Islet of Langerhans (tissue), 1 donor: ENCODE data around the gene EXOC4.
A peak's percentile ranks its signal among the peaks of the same experiment; 100 is the strongest.
"Not testable (repeated sequence)": the region's sequence is repeated elsewhere in the genome, so short reads cannot be mapped to it uniquely, and the experiment has no call there.

Source experiments
- FAIRE-seq: peaks from one replicate; lab custom pipeline; 2011; peaks lifted over from hg19 to GRCh38; lab: Jason Lieb, UNC

The EXOC4 gene

DNA sequence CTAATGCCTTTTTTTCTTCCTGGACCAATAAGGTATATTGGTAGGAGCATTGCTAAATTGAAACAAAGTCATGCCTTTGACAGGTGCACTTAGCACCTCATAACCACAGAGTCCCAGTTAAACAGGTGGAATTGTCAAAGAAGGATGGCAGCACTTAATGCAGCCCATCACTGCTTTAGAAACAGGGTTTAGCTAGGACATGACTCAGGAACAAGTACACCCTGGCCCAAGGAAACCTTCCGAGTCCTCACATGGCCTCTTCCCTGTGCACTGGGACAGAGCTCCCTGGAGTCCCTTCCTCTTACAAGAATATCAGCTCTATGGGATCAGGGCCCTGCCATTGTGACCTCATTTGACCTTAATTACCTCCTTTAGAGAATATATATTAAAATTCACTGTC is 382.7 kb downstream of the EXOC4 start:
- FAIRE-seq, result no peak

DNA sequence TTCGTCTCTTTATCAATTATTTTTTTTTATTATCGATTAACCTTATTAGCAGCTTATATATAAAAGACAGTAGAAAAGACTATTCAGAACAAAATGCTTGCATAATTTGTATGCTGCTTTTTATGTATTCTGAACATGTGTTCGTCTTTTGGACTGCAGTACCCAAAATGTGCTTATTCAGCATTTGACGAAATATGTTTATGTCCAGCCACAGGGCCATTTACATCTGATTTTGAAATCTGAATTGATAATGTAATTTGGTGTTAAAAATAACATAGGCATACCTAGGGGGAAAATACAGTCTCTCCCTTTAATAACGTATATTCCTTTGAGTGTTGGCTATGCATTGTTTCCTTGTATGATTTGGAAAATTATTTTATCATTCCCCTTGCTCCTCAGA is 386.0 kb downstream of the EXOC4 start:
- FAIRE-seq, result peak; percentile 17

DNA sequence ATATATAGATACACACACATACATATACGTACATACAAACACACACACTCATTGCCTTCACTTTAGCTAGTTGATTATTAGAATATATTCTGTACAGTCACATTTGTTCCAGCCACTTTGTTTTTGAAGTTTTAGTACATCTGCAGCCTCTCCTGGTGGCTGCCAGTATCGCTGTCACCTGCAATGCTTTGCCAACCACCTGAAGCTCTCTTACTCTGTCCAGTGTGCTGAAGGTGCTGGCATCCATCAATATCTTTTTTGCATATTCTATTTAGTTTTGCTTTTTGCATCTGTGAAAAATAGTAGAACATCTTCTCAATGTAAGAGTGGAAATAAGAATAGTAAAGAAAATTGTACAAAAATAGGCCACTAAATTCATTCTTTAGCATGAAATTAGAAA is 388.6 kb downstream of the EXOC4 start:
- FAIRE-seq, result no peak

DNA sequence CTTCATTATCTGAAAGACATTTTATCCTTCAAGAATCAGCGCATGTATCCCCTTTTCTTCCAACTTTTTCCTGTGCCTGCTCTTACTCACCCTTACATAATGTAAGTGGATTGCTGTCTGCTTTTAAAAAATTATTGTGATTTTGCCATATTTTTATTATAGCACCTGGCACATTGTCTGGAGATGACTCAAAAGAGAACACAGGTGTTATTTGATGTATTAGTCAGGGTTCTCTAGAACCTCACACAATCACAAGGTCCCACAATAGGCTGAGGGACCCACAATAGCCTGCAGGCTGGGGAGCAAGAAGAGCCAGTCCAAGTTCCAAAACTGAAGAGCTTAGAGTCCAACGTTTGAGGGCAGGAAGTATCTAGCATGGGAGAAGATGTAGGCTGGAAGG is 390.0 kb downstream of the EXOC4 start:
- FAIRE-seq, result no peak

DNA sequence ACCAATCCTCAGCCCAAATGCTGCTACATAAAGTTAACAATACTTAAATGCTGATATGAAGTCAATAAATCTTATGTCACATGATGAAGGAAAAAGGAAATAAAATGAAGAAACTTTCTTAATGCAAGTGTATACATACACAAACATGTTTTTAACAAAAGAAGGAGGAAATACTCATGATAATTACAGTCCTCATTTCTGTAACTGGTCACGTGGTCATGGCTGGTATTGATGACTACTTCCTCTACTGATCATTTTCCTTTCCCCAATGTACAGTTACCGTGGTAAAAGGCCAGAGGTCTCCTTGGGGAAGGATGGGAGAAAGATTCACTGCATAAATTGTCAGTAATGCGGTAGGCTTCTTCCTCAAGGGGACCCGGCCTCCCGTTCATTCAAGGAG is 390.8 kb downstream of the EXOC4 start:
- not testable (repeated sequence) for FAIRE-seq

DNA sequence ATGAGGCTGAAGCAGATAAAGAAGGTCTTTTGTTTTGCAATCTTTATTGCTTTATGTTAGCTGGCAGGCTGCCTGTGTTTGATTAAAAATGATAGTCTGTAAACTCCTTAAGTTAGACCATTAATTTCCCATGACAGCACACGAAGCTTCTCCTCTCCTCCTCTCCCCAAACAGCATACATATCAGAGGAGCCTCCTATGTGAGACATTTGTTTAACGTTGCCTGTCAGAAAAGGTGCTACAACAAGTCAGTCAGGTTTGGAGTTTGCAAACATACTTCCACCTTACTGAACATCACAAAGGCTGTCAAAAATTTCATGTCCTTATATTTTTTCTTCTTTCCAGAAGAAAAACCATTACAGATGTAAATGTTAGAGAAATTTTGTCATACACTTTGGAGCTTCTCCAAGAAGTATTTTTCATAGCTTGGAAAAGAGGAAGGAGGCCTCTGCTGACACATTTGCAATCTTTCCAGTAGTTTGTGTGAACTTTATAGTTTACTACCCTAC is 393.1 kb downstream of the EXOC4 start:
- no peak for FAIRE-seq

DNA sequence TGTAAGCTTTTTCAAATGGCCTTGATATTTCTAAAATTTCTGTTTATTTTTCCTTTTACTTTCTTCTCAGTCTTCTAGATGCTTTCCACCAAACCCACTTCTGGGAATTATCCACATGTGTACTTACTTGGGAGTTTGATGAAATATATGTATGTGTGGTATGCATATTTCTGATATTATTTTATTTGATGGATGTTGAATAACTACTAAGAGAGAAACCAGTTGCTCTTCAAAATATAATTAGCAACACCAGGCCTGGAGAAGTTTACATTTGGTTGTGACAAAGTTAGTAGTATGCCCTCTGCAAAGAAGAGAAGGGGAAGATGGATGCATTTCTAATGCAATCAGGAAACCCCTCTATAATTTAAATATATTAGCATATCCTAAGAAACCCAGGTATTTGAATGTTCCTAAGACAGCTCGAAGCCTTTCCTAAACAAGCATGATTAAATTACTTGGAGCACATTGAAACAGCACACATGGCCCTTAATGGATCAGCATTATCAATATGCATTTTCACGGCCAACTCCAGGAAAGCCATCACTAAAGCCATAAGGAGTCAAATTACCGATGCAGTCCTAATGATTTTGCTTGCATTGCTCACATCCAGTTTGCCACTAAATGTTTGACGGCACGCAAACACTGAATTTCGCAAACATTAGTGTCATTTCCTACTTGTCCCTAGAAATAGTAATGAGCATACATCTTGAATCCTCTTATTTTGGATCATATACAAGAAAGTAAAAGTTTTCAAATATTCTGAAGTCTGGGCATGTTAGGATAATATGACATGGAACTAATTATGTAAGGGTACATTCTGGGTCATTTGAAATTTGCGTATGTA is 393.8 kb downstream of the EXOC4 start:
- FAIRE-seq, result peak; percentile 78

DNA sequence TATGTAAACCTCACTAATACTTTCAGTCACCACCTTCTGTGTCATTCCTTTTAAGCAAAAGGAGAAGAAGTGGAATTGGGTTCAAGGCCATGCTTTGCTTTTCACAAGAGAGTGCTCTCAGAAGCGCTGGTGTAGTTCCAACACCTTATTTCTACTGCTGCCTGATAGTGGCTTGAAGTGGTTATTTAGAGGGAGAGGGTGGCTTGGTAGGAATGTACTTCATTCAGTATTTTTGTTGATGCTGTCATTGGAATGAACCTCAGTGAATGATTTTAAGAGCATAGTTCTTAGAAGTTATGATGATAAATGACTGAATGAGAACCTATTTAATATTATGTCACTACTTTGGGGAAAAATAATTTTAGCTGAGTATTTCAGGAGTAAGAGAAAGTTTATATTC is 396.7 kb downstream of the EXOC4 start:
- no peak for FAIRE-seq

DNA sequence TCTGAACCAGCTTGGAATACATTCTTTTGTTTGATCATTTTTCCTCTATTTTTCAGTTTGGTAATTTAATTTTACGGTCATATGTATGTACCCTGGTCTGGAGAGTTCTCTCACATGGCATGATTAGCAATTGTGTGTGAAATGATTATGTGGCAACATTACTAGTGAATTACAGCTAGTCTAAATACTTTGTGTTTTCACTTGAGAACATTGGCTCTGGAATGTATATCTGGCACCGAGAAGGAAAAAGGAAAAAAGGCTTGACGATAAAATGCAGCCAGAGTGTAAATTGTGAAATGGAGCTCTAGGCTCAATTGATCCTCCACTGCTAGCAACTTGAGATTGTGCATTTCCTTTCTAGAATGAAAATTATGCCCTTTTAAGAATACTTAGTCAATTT is 397.2 kb downstream of the EXOC4 start:
- FAIRE-seq, result peak; percentile 81

DNA sequence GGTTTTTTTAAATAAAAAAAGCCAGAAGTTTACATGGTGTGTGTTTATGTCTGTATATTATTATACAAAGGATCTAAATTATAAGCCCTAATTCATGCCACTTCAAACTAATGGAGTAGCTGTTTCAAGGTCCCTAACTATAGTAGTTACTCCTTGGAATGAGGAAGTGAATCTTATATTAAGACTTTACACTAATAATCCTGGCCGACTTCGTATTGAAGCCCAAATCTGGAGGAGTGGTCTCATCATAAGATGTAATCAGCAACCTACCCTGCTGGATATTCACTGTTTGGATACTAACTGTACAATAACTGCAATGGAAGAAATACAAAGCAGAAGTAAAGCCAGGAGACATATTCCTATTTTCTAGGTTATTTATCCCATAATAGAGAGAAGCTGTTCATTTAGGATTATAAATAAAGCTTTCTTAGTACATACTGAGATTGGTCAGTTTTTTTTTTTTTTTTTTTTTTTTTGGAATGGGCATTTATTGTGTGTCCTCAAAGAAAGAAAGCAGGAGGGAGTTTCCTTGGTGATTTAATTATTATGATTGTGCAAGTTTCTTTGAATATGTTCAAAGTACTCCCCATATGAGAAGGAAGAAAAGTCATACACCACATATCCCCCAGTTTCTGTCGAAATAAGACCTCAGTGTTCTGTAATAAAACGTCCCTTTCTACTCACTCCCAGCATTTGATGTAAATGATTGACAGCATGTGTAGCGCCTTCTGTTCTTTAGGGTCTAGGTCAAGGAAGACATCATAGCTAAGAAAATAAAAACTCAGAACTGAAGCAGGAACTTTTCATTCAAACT is 397.8 kb downstream of the EXOC4 start:
- no peak for FAIRE-seq

DNA sequence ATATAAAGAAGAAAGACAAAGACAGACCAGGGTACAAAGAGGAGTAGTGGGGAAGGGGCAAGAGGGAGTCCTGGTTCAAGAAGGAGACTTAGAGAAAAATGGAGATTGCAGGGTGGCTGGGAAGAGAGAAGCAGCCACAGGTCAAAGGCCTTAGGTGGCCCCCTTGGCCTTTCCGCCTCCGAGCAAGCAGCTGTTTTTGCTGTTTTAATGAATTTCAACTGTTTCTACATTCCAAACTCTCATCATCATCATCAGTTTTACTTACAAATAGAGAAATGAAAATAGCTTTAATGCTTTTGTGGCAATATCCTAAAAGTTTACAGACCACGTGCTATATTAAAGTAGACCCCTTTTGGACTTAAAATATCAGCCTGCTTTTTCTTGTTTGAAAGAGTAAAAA is 399.7 kb downstream of the EXOC4 start:
- no peak for FAIRE-seq

DNA sequence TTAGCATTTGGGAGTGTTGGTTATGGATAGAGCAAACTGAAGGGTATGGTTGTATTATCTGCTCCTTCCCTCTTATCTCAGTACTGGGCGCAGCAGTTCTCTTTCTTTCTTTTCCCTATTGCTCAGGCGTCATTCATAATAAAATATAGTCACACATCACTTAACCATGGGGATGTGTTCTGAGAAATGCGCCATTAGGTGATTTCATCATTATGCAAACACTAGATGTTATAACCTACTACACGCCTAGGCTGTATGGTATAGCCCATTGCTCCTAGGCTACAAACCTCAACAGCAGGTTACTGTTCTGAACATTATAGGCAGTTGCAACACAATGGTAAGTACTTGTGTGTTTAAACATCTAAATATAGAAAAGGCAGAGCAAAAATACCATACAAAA is 401.7 kb downstream of the EXOC4 start:
- no peak for FAIRE-seq

DNA sequence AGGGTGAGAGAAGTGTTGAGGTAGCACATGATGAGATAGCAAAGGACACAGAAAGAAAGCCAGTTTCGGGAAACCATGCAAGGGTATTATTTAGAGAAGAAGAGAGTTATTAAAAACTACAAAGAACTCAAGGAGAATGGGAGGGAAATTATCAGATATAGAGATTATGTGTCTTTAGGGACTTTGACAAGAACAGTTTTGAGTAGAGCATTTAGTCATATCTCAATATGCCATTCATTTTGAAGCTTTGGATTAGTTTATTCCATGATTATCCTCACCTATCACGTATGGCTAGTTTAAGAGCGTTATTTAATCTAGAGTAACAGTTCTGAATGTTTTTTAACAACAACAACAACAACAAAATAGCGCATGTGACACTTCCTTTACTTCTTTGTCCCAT is 409.4 kb downstream of the EXOC4 start:
- FAIRE-seq, result no peak

DNA sequence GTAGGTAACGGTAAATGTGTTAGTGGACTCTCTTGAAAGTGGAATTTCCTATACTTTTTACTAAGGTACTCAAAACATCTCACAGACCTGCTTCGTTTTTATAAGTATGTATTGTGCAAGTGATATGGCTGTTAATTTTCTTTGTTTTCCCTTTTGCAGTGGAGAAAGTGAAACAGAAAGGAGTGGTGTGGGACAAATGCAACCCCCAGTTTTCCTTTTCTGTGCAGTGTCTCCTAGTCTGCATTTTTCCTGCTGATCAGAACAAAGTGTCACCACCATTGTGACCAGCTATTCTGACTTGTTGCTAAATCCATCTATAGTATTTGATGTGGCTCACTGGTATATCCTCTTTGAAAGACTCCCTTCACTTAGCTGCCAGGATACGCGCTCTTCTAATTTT is 410.0 kb downstream of the EXOC4 start:
- FAIRE-seq, result no peak

DNA sequence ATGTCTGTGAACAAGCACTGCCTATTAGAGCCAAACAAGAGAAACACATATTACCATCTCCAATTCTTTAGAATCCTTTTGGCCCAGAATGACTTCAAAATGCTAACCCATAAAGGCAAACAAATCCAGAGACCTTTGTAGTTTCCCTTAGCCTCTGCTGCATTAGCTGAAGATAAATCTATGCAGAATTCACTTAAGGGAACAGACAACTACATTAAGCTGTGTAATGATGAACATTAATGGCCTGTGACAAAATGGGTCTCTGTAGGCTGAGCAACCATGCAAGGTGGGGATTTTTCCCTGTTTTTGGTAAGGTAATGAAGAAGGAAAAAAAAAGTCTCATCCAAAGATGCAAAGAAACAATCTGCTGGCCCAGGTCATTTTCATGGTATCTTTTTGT is 411.6 kb downstream of the EXOC4 start:
- FAIRE-seq, result peak; percentile 33

DNA sequence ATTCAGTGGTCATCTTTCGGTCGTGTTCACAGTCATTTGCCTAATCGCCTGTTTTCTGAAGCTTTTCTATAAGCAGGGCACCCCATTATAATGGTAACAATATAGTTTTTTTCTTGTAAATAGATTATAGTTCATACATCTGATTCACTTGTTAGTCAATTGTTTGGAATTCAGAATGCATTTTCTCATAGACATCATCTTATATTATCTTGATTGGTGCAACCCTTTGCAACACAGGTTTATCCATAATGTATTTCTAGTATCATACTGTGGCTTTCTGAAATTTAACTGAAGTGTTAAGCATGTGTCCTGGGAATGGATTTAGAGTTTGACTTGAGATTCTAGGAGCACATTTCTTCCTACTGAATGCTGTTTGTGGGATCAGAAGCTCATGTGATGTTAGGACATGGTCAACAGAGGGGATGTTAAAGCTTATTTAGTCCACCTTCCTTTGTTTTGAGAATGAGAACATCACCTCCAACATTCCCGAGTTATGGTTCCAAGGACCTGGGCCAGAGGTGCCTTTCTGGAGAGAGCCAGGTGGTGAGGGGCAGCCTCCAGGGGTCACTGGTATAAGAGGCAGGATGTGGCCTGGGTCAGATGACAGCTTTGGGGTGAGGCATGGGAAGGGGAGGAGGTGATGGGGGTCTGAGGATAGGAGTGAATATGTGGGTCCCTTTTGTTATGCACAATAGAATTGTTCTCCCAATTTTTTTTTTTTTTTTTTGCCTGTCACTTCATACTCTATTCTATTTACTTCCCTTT is 415.6 kb downstream of the EXOC4 start:
- no peak for FAIRE-seq

DNA sequence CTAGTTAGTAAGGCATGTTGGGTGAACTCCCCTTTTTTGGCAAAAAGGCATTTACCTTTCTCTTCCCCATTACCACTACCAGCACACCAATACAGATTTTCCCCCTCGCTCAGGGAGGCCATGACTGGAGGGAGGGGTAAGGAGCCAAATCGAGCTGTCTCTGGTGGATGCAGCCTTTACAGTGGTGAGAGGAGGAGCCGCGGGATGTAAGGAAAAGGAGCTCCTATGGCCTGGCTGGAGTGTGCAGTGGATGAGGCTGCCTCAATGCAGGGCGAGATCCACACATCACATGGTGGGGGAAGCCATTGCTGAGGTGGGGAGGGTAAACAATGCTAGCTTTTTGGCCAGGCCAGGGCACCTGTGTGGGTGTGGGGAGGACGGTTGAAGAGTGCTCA is 416.2 kb downstream of the EXOC4 start:
- no peak for FAIRE-seq

DNA sequence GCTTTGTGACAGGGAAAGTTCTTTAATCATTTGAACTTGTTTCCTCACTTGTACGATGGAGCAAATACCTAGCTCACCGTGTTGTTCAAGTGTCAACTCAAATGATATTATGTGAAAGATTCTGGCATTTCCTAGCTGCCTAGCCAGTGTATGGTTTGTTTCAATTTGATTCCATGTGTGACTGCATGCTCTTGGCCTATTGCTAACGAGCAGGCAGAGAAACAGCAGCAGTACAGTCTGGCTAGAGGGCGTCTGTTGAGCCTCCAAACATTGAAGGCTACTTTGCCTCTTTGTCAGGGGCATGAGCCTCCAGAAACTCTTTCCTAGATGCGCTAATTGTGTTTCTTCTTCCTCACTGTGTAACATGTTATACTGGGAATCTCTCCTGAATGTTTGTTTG is 417.4 kb downstream of the EXOC4 start:
- no peak for FAIRE-seq

DNA sequence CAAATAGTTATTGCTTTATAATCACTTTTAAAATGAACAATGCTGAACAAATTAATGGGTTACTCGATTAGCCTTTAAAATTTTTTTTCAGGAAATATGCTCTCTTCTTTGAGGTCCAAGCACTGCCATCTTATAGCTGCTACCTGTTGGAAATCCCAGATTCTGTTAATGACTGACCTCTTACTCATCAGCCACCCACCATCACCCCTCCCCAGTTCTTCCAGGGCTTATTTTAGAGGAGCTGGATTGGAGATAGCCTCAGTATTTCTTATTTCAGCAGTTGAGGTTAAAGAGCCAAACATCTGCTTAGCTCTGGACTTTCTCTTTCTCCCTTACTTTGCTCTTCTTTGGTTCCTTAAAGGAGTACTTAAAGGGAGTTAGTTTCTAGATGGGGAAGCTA is 420.0 kb downstream of the EXOC4 start:
- FAIRE-seq, result no peak

DNA sequence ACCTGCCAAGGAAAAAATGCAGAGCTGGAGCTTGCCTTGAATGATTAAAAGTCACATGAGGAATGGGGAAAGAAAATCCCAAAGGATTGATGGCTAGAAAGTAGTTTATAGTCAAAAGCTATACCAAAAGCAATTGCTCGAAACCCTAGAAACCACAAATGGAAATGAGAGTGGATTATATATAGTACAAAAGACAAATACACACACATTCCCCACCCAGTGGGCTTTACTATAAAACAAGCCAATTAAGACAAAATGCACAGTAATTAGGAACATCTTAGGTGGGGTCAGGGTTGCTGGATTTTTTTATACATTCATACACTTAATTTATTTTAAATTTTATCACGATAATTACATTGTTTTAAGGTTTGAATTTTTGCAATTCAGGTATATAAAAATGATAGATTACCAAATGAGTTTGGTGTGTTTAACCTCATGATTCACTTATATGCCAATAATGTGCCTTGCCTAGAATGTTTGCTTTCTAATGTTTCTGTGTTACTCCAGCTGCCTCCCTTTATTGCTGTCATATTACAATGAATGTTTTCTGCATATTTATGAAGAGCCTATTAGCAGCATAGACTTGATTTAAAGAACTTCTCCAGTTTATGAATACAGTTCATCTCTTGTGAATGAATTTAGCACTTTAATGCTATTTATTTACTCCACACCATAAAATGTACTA is 421.3 kb downstream of the EXOC4 start:
- FAIRE-seq, result no peak

DNA sequence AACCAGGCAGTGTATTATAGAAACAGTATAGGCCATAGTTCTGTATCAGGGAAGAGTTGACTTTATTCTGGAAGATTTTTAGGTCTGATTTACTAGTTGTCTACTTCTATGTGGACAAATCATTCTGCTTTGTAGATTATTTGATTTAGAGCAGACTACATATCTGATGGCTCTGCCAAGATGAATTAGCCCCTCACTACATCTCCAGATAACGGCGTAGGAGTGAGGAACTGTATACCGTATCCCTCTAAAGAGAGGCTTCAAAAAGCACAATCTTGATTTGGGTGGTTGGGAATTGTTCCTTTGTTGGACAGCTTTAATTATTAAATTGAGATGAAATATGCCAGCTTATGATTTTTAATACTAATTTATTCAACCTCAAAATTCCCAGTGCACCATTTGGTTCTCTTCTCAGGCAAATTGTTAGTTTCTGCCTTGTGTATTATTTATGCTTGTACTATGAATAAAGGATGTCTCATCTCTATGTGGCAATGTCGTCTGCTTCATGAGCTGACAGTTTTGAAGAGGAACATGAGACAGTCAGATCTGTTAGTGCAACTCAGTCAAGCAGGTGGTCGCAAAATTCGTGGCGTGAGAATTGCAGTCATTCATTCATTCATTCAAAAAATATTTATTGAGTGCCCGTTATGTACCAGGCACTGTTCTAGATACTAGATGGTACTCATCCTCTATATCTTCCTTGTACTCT is 422.8 kb downstream of the EXOC4 start:
- FAIRE-seq, result no peak
